ENCODE measurements around the gene LPAR3. TPM values are rescaled to one million over a fixed set of nuclear protein-coding genes. Genes with fewer than 3 reads are reported as not detected.

The LPAR3 gene
- total RNA-seq, 4 donors from 2014 or later, result 3.5 to 10.9 (median 4.1) TPM; not detected in 1

DNA sequence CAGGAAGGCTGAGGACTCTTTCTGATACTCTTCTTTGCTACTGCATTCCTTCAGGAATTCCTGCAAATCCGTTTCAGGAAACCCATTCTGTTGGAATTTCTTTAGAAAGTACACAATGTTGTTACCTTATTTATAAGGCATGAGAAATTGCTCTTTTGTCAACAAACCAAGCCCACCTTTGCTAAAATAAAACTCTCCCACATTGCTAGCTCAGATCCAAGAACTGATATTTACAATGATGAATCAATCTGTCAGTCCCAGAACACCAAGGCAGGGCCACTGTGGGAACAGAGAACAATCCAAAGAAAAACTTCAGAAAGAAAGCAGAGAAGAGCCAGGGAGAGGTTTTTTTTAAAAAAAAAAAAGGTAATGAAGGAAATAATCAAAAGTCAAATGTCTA, 36.6 kb upstream of the LPAR3 start:
- no peak overlapping the region for H3K4me3 ChIP-seq
- WGBS, 2 donors (ENCODE audit: low coverage in 1 of 2), result 59 to 83% methylated on average over 1 of the region's 1 CpG
- no peaks in the 10 kb centered on the region for H3K36me3 ChIP-seq
- in situ Hi-C loops (cut with MboI; ENCODE audit: low pct_ligation_motif_present in 1 of 4, low pct_unique_long_range_greater_than_20kb in 1 of 4, low sequenced_read_pairs in 3 of 4), result loop anchor here in 3 of 4 donors (10.0 to 25.0 kb wide), 5 partner anchors 145 to 792 kb away; partner anchors contain the start of gene PRKACB (in 1 of the 3)
- H3K9me3 ChIP-seq, result no peaks in the 10 kb centered on the region
- H3K27ac ChIP-seq, result no peak overlapping the region
- no peaks in the 10 kb centered on the region for H3K27me3 ChIP-seq
- intact Hi-C loops (cut with DNase I; ENCODE audit: low total_unique reads), result loop anchor here (10.0 kb wide), 1 partner anchor 1325 kb away; no protein-coding TSS in a partner anchor
- TF ChIP-seq, protein P1, sequence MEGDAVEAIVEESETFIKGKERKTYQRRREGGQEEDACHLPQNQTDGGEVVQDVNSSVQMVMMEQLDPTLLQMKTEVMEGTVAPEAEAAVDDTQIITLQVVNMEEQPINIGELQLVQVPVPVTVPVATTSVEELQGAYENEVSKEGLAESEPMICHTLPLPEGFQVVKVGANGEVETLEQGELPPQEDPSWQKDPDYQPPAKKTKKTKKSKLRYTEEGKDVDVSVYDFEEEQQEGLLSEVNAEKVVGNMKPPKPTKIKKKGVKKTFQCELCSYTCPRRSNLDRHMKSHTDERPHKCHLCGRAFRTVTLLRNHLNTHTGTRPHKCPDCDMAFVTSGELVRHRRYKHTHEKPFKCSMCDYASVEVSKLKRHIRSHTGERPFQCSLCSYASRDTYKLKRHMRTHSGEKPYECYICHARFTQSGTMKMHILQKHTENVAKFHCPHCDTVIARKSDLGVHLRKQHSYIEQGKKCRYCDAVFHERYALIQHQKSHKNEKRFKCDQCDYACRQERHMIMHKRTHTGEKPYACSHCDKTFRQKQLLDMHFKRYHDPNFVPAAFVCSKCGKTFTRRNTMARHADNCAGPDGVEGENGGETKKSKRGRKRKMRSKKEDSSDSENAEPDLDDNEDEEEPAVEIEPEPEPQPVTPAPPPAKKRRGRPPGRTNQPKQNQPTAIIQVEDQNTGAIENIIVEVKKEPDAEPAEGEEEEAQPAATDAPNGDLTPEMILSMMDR (IDR thresholded peaks at IDR 0.05), result no peak
- TF ChIP-seq POLR2A (IDR thresholded peaks at IDR 0.05), result no peak
- TF ChIP-seq POLR2AphosphoS5 (IDR thresholded peaks at IDR 0.05), result no peak
- no peak for TF ChIP-seq EP300 (IDR thresholded peaks at IDR 0.05; ENCODE audit: low read depth)
- no peaks in the 10 kb centered on the region for H3K4me1 ChIP-seq
- DNase-seq, result no peak

DNA sequence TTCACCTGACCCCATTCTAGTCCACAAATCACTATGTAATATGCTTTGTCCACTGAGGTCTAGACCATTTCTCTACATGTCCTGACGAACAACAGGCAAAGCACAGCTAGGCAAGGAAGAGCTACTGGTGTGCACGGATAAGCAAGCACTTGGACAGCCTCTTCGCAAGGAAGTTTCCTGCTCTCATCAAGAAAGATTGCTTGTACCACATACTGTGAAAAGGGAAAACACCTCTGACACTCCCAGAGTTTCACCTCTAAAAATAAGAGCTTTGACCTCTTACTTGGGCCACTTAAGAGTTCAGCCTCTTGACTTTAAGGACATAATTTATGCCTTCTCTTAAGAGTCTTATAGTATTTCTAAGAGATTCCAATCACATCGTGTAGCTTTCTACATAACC, 36.0 kb upstream of the LPAR3 start:
- Histone ChIP-seq H3K27me3 (no peaks in the 10 kb centered on the region), H3K4me3 (no peak overlapping the region), H3K9me3 (no peaks in the 10 kb centered on the region), H3K4me1 (no peaks in the 10 kb centered on the region), H3K27ac (no peak overlapping the region), H3K36me3 (no peaks in the 10 kb centered on the region)
- no peak for DNase-seq
- intact Hi-C loops (cut with DNase I; ENCODE audit: low total_unique reads) (loop anchor here (10.0 kb wide), 1 partner anchor 1326 kb away; no protein-coding TSS in a partner anchor), in situ Hi-C loops (cut with MboI; ENCODE audit: low pct_ligation_motif_present in 1 of 4, low pct_unique_long_range_greater_than_20kb in 1 of 4, low sequenced_read_pairs in 3 of 4) (loop anchor here in 3 of 4 donors (10.0 to 25.0 kb wide), 5 partner anchors 144 to 792 kb away; partner anchors contain the start of gene PRKACB (in 1 of the 3))
- WGBS, 2 donors (ENCODE audit: low coverage in 1 of 2), result 67 to 73% methylated on average over 4 of the region's 4 CpGs
- TF ChIP-seq POLR2A (IDR thresholded peaks at IDR 0.05) (no peak), EP300 (IDR thresholded peaks at IDR 0.05; ENCODE audit: low read depth) (no peak), POLR2AphosphoS5 (IDR thresholded peaks at IDR 0.05) (no peak)
- TF ChIP-seq, protein P1 (IDR thresholded peaks at IDR 0.05), result no peak

DNA sequence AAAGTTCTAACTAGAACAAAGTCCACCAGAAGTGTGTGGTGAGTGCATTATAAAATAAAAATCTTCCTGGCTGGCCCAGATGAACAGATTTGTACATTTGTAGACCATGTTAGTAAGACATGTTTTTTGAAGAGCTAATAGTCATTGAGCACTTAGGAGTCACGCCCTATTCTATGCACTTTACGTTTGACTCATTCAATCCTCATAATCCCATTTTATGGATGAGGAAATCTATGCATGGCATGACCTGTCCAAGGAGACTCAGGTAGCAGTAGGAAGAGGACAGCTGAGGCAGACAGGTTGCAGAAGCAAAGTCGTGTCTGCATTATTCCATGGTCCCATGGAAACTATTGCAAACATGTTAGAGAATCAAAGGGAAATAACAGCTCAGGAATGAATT, 30.3 kb upstream of the LPAR3 start:
- intact Hi-C loops (cut with DNase I; ENCODE audit: low total_unique reads) (loop anchor here (10.0 kb wide), 1 partner anchor 1331 kb away; no protein-coding TSS in a partner anchor), in situ Hi-C loops (cut with MboI; ENCODE audit: low pct_ligation_motif_present in 1 of 4, low pct_unique_long_range_greater_than_20kb in 1 of 4, low sequenced_read_pairs in 3 of 4) (loop anchor here in 2 of 4 donors (10.0 to 25.0 kb wide), 2 partner anchors 139 to 1011 kb away; no protein-coding TSS in a partner anchor)
- Histone ChIP-seq H3K36me3 (no peaks in the 10 kb centered on the region), H3K4me3 (no peak overlapping the region), H3K4me1 (peaks cover 0 to 7% (median 0%) of the 10 kb centered on the region in 4 donors), H3K27me3 (no peaks in the 10 kb centered on the region), H3K27ac (no peak overlapping the region), H3K9me3 (no peaks in the 10 kb centered on the region)
- 68 to 69% methylated on average over 2 to 3 of the region's 3 CpGs for WGBS, 2 donors (ENCODE audit: low coverage in 1 of 2)
- DNase-seq, result no peak
- no peak for TF ChIP-seq POLR2AphosphoS5 (IDR thresholded peaks at IDR 0.05)
- TF ChIP-seq POLR2A (IDR thresholded peaks at IDR 0.05), result no peak
- TF ChIP-seq, protein P1 (IDR thresholded peaks at IDR 0.05), result no peak
- no peak for TF ChIP-seq EP300 (IDR thresholded peaks at IDR 0.05; ENCODE audit: low read depth)

DNA sequence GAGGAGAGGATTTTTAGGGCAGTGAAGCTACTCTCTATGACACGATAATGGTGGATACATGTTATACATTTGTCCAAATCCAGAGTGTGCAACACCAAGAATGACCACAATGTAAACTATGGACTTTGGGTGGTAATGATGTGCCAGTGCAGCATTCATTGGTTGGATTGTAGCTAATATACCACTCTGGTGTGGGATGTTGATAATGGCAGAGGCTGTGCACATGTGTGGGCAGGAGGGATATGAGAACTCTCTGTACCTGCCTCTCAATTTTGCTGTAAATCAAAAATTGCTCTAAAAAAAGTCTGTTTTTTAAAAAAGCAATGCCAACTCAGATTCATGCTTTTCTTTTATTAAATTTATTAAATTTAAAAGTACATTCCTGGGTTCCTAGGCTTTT, 27.2 kb upstream of the LPAR3 start:
- 89 to 97% methylated on average over 1 of the region's 1 CpG for WGBS, 2 donors (ENCODE audit: low coverage in 1 of 2)
- no peaks in the 10 kb centered on the region for H3K36me3 ChIP-seq
- no peak overlapping the region for H3K27ac ChIP-seq
- in situ Hi-C loops (cut with MboI; ENCODE audit: low pct_ligation_motif_present in 1 of 4, low pct_unique_long_range_greater_than_20kb in 1 of 4, low sequenced_read_pairs in 3 of 4) (loop anchor here in 2 of 4 donors (10.0 to 25.0 kb wide), 2 partner anchors 135 to 1008 kb away; no protein-coding TSS in a partner anchor), intact Hi-C loops (cut with DNase I; ENCODE audit: low total_unique reads) (loop anchor here (10.0 kb wide), 1 partner anchor 1335 kb away; no protein-coding TSS in a partner anchor)
- no peak for DNase-seq
- no peak overlapping the region for H3K4me3 ChIP-seq
- H3K9me3 ChIP-seq, result no peaks in the 10 kb centered on the region
- no peaks in the 10 kb centered on the region for H3K27me3 ChIP-seq
- peaks cover 0 to 7% (median 0%) of the 10 kb centered on the region in 4 donors for H3K4me1 ChIP-seq
- no peak for TF ChIP-seq EP300 (IDR thresholded peaks at IDR 0.05; ENCODE audit: low read depth)
- TF ChIP-seq, protein P1 (IDR thresholded peaks at IDR 0.05), result no peak
- no peak for TF ChIP-seq POLR2AphosphoS5 (IDR thresholded peaks at IDR 0.05)
- TF ChIP-seq POLR2A (IDR thresholded peaks at IDR 0.05), result no peak

All from transverse colon (tissue), 4 donors.